MM.1S (cell line): Measurements from ENCODE around the gene NRP2.

ENCODE experiments used
- CTCF ChIP-seq: fragments of 300-600 bp; sonication (generic); IDR thresholded peaks from 2 replicates; pipeline ENCODE4 v1.5.1; 2016; ENCODE audit warnings: antibody characterized with exemption, low read length, mixed read lengths
- EZH2 ChIP-seq: fragments of 300-600 bp; sonication (generic); optimal IDR thresholded peaks from 2 replicates; pipeline ENCODE3; 2017; ENCODE audit warnings: low read depth, mild to moderate bottlenecking, antibody characterized with exemption, low read length, mixed read lengths
- EZH2phosphoT487 ChIP-seq: fragments of 300-600 bp; sonication (generic); IDR thresholded peaks from 2 replicates; pipeline ENCODE4 v1.6.1; 2018; ENCODE audit warnings: antibody characterized with exemption, low read length

- no peak for TF ChIP-seq CTCF
- no peak for TF ChIP-seq EZH2
- no peak for TF ChIP-seq EZH2phosphoT487
These were observed 79.1 kb downstream of the NRP2 start for GRCh38 chr2:205761421-205761820.
